ENCODE results near the gene CDK2.

The CDK2 gene

GRCh38 chr12:55995366-55995765, 28.7 kb downstream of the CDK2 start:
- Histone ChIP-seq H2BK15ac (ENCODE audit: low read length) (no peak overlapping the region), H3K79me1 (ENCODE audit: low read depth, low read length) (no peaks in the 10 kb centered on the region), H2AFZ (ENCODE audit: low read length) (no peak overlapping the region), H3K23ac (ENCODE audit: low read depth, low read length, poor library complexity) (no peak overlapping the region), H3K14ac (ENCODE audit: low read length) (no peak overlapping the region), H3K9me3 (replicated peaks in 1 of 2; ENCODE audit: control insufficient read depth in 2 of 2, insufficient read depth in 1 of 2, low read depth in 1 of 2, low read length in 2 of 2) (no peaks in the 10 kb centered on the region), H3K4me2 (ENCODE audit: insufficient read depth, low read length, poor library complexity, severe bottlenecking) (no peak overlapping the region), H3K18ac (ENCODE audit: low read length) (no peak overlapping the region), H3K27me3 (ENCODE audit: control insufficient read depth in 3 of 3, insufficient read depth in 3 of 3, low read depth in 1 of 3, low read length in 3 of 3) (no peaks in the 10 kb centered on the region), H2BK12ac (ENCODE audit: low read length) (no peak overlapping the region), H3K4ac (ENCODE audit: low read length) (no peak overlapping the region), H3K36me3 (replicated peaks in 1 of 2; ENCODE audit: control insufficient read depth in 2 of 2, insufficient read depth in 2 of 2, low read length in 2 of 2) (peaks cover 32 to 53% of the 10 kb centered on the region in 2 donors), H3K27ac (replicated peaks; ENCODE audit: low read length) (no peak overlapping the region), H2BK5ac (ENCODE audit: low read length) (no peak overlapping the region), H4K8ac (ENCODE audit: low read depth, low read length) (no peak overlapping the region), H3K9ac (ENCODE audit: low read depth, low read length, poor library complexity) (no peak overlapping the region), H2BK120ac (ENCODE audit: low read depth, low read length) (no peak overlapping the region), H3K4me1 (ENCODE audit: control insufficient read depth in 2 of 2, insufficient read depth in 1 of 2, low read depth in 1 of 2, low read length in 2 of 2) (peaks cover 0 to 4% of the 10 kb centered on the region in 2 donors), H4K91ac (ENCODE audit: low read depth, low read length, poor library complexity) (no peak overlapping the region), H3K4me3 (ENCODE audit: low read length in 2 of 2) (no peak overlapping the region), H2AK5ac (ENCODE audit: low read depth, low read length) (no peak overlapping the region)
- DNase-seq (ENCODE audit: low spot score): no peak
- no CpG with 5 or more reads among the region's 8 CpGs for WGBS, 2 donors (ENCODE audit: extremely low coverage in 2 of 2, insufficient read length in 2 of 2, insufficient replicate concordance in 1 of 2)

- Histone ChIP-seq H3K18ac (ENCODE audit: low read length) (no peak overlapping the region), H2BK15ac (ENCODE audit: low read length) (no peak overlapping the region), H3K4me1 (ENCODE audit: control insufficient read depth in 2 of 2, insufficient read depth in 1 of 2, low read depth in 1 of 2, low read length in 2 of 2) (peaks cover 0 to 4% of the 10 kb centered on the region in 2 donors), H3K36me3 (replicated peaks in 1 of 2; ENCODE audit: control insufficient read depth in 2 of 2, insufficient read depth in 2 of 2, low read length in 2 of 2) (peaks cover 24 to 44% of the 10 kb centered on the region in 2 donors), H3K27me3 (ENCODE audit: control insufficient read depth in 3 of 3, insufficient read depth in 3 of 3, low read depth in 1 of 3, low read length in 3 of 3) (no peaks in the 10 kb centered on the region), H3K23ac (ENCODE audit: low read depth, low read length, poor library complexity) (no peak overlapping the region), H2BK12ac (ENCODE audit: low read length) (no peak overlapping the region), H3K79me1 (ENCODE audit: low read depth, low read length) (no peaks in the 10 kb centered on the region), H4K8ac (ENCODE audit: low read depth, low read length) (no peak overlapping the region), H4K91ac (ENCODE audit: low read depth, low read length, poor library complexity) (no peak overlapping the region), H3K9me3 (replicated peaks in 1 of 2; ENCODE audit: control insufficient read depth in 2 of 2, insufficient read depth in 1 of 2, low read depth in 1 of 2, low read length in 2 of 2) (no peaks in the 10 kb centered on the region), H3K27ac (replicated peaks; ENCODE audit: low read length) (peak overlapping the region; percentile 64), H3K4me3 (ENCODE audit: low read length in 2 of 2) (peak overlapping the region in 1 of 2 donors; percentile 78), H2BK5ac (ENCODE audit: low read length) (no peak overlapping the region), H3K9ac (ENCODE audit: low read depth, low read length, poor library complexity) (no peak overlapping the region), H3K4me2 (ENCODE audit: insufficient read depth, low read length, poor library complexity, severe bottlenecking) (no peak overlapping the region), H2AFZ (ENCODE audit: low read length) (no peak overlapping the region), H2BK120ac (ENCODE audit: low read depth, low read length) (no peak overlapping the region), H3K4ac (ENCODE audit: low read length) (no peak overlapping the region), H2AK5ac (ENCODE audit: low read depth, low read length) (no peak overlapping the region), H3K14ac (ENCODE audit: low read length) (no peak overlapping the region)
- WGBS, 2 donors (ENCODE audit: extremely low coverage in 2 of 2, insufficient read length in 2 of 2, insufficient replicate concordance in 1 of 2): no CpG with 5 or more reads among the region's 14 CpGs
- DNase-seq (ENCODE audit: low spot score): peak; percentile 54
Observed at GRCh38 chr12:55996201-55996714, 29.6 kb downstream of the CDK2 start.

GRCh38 chr12:55996715-55997534, 30.3 kb downstream of the CDK2 start, which contains the start of gene SUOX:
Gene SUOX, plus strand, starts transcription at chr12:55997276. Its CDS starts 4,946 bp downstream, at chr12:56002222.
- Histone ChIP-seq H3K36me3 (replicated peaks in 1 of 2; ENCODE audit: control insufficient read depth in 2 of 2, insufficient read depth in 2 of 2, low read length in 2 of 2) (peaks cover 21 to 42% of the 10 kb centered on the region in 2 donors), H2AFZ (ENCODE audit: low read length) (peak within 1 kb of the TSS; percentile 82), H2BK5ac (ENCODE audit: low read length) (peak within 1 kb of the TSS; percentile 83), H3K4me2 (ENCODE audit: insufficient read depth, low read length, poor library complexity, severe bottlenecking) (peak within 1 kb of the TSS; percentile 91), H3K23ac (ENCODE audit: low read depth, low read length, poor library complexity) (peak within 1 kb of the TSS; percentile 62), H4K91ac (ENCODE audit: low read depth, low read length, poor library complexity) (no peak within 1 kb of the TSS), H3K9ac (ENCODE audit: low read depth, low read length, poor library complexity) (peak within 1 kb of the TSS; percentile 94), H3K14ac (ENCODE audit: low read length) (peak within 1 kb of the TSS; percentile 91), H3K18ac (ENCODE audit: low read length) (peak within 1 kb of the TSS; percentile 68), H3K9me3 (replicated peaks in 1 of 2; ENCODE audit: control insufficient read depth in 2 of 2, insufficient read depth in 1 of 2, low read depth in 1 of 2, low read length in 2 of 2) (no peaks in the 10 kb centered on the region), H3K27ac (replicated peaks; ENCODE audit: low read length) (peak within 1 kb of the TSS; percentile 64), H4K8ac (ENCODE audit: low read depth, low read length) (no peak within 1 kb of the TSS), H3K4ac (ENCODE audit: low read length) (no peak within 1 kb of the TSS), H2BK15ac (ENCODE audit: low read length) (no peak within 1 kb of the TSS), H2AK5ac (ENCODE audit: low read depth, low read length) (peak within 1 kb of the TSS; percentile 20), H3K27me3 (ENCODE audit: control insufficient read depth in 3 of 3, insufficient read depth in 3 of 3, low read depth in 1 of 3, low read length in 3 of 3) (no peaks in the 10 kb centered on the region), H3K4me1 (ENCODE audit: control insufficient read depth in 2 of 2, insufficient read depth in 1 of 2, low read depth in 1 of 2, low read length in 2 of 2) (peaks cover 0 to 4% of the 10 kb centered on the region in 2 donors), H3K4me3 (ENCODE audit: low read length in 2 of 2) (peak within 1 kb of the TSS; percentile 78 to 89), H3K79me1 (ENCODE audit: low read depth, low read length) (no peaks in the 10 kb centered on the region), H2BK120ac (ENCODE audit: low read depth, low read length) (no peak within 1 kb of the TSS), H2BK12ac (ENCODE audit: low read length) (no peak within 1 kb of the TSS)
- WGBS, 2 donors (ENCODE audit: extremely low coverage in 2 of 2, insufficient read length in 2 of 2, insufficient replicate concordance in 1 of 2): no CpG with 5 or more reads among the region's 27 CpGs
- peak; percentile 94 for DNase-seq (ENCODE audit: low spot score)

GRCh38 chr12:55997535-55997859, 30.9 kb downstream of the CDK2 start:
- H2BK120ac ChIP-seq (ENCODE audit: low read depth, low read length): no peak overlapping the region
- H3K14ac ChIP-seq (ENCODE audit: low read length): peak overlapping the region; percentile 91
- DNase-seq (ENCODE audit: low spot score): no peak
- WGBS, 2 donors (ENCODE audit: extremely low coverage in 2 of 2, insufficient read length in 2 of 2, insufficient replicate concordance in 1 of 2): no CpG with 5 or more reads among the region's 5 CpGs
- H2BK12ac ChIP-seq (ENCODE audit: low read length): no peak overlapping the region
- no peak overlapping the region for H4K91ac ChIP-seq (ENCODE audit: low read depth, low read length, poor library complexity)
- peak overlapping the region; percentile 94 for H3K9ac ChIP-seq (ENCODE audit: low read depth, low read length, poor library complexity)
- H3K18ac ChIP-seq (ENCODE audit: low read length): peak overlapping the region; percentile 68
- H3K79me1 ChIP-seq (ENCODE audit: low read depth, low read length): no peaks in the 10 kb centered on the region
- peak overlapping the region; percentile 13 for H3K27ac ChIP-seq (replicated peaks; ENCODE audit: low read length)
- H3K4ac ChIP-seq (ENCODE audit: low read length): no peak overlapping the region
- H3K4me1 ChIP-seq (ENCODE audit: control insufficient read depth in 2 of 2, insufficient read depth in 1 of 2, low read depth in 1 of 2, low read length in 2 of 2): peaks cover 0 to 4% of the 10 kb centered on the region in 2 donors
- H3K36me3 ChIP-seq (replicated peaks in 1 of 2; ENCODE audit: control insufficient read depth in 2 of 2, insufficient read depth in 2 of 2, low read length in 2 of 2): peaks cover 21 to 42% of the 10 kb centered on the region in 2 donors
- peak overlapping the region; percentile 91 for H3K4me2 ChIP-seq (ENCODE audit: insufficient read depth, low read length, poor library complexity, severe bottlenecking)
- H3K27me3 ChIP-seq (ENCODE audit: control insufficient read depth in 3 of 3, insufficient read depth in 3 of 3, low read depth in 1 of 3, low read length in 3 of 3): no peaks in the 10 kb centered on the region
- H3K23ac ChIP-seq (ENCODE audit: low read depth, low read length, poor library complexity): peak overlapping the region; percentile 62
- H2AFZ ChIP-seq (ENCODE audit: low read length): peak overlapping the region; percentile 82
- H2BK5ac ChIP-seq (ENCODE audit: low read length): peak overlapping the region; percentile 83
- peak overlapping the region; percentile 78 to 89 for H3K4me3 ChIP-seq (ENCODE audit: low read length in 2 of 2)
- H4K8ac ChIP-seq (ENCODE audit: low read depth, low read length): no peak overlapping the region
- H2BK15ac ChIP-seq (ENCODE audit: low read length): no peak overlapping the region
- peak overlapping the region; percentile 20 for H2AK5ac ChIP-seq (ENCODE audit: low read depth, low read length)
- no peaks in the 10 kb centered on the region for H3K9me3 ChIP-seq (replicated peaks in 1 of 2; ENCODE audit: control insufficient read depth in 2 of 2, insufficient read depth in 1 of 2, low read depth in 1 of 2, low read length in 2 of 2)

Data from neuronal stem cell (in vitro differentiated cells).